ENCODE data around the gene DNAJB1. TPM values are rescaled to one million over a fixed set of nuclear protein-coding genes. Genes with fewer than 3 reads are reported as not detected.
A peak's percentile ranks its signal among the peaks of the same experiment; 100 is the strongest.

Gene DNAJB1
- total RNA-seq, 1 experiment from 2014 or later = 77.7 TPM

GRCh38 chr19:14516746-14517438 is 1.3 kb downstream of the DNAJB1 start:
- Histone ChIP-seq H2BK20ac (ENCODE audit: low read depth, low read length, poor library complexity, severe bottlenecking) (no peak overlapping the region), H2BK15ac (ENCODE audit: low read depth, low read length) (no peak overlapping the region), H4K8ac (replicated peaks; ENCODE audit: insufficient read length, low read depth, low read length) (no peak overlapping the region), H3K27ac (ENCODE audit: insufficient read length, low read depth, low read length) (no peak overlapping the region), H2AK5ac (ENCODE audit: insufficient read length, low read length) (no peak overlapping the region), H3K56ac (ENCODE audit: insufficient read length, low read depth, low read length) (no peak overlapping the region), H2BK120ac (ENCODE audit: low read depth, low read length, poor library complexity, severe bottlenecking) (no peak overlapping the region), H3K4me2 (ENCODE audit: insufficient read depth, insufficient read length, low read length) (peak overlapping the region; percentile 88), H3K4ac (ENCODE audit: low read depth, low read length) (no peak overlapping the region), H4K5ac (ENCODE audit: insufficient read length, low read depth, low read length) (no peak overlapping the region), H3K79me2 (ENCODE audit: insufficient read depth, low read length) (peaks cover 14% of the 10 kb centered on the region; the same call in 1 of the 2 replicates), H3K4me1 (ENCODE audit: insufficient read depth, low read length) (no peaks in the 10 kb centered on the region), H3K23me2 (ENCODE audit: insufficient read length, low read depth, low read length, poor library complexity, severe bottlenecking) (peaks cover 9% of the 10 kb centered on the region), H3K27me3 (ENCODE audit: insufficient read depth, low read length) (no peaks in the 10 kb centered on the region), H3T11ph (ENCODE audit: low read length) (no peak overlapping the region), H3K18ac (ENCODE audit: insufficient read length, low read depth, low read length) (no peak overlapping the region), H3K9ac (ENCODE audit: extremely low read depth, insufficient read length, low read length) (peak overlapping the region; percentile 80), H3K14ac (ENCODE audit: insufficient read depth, low read length) (no peak overlapping the region), H2BK5ac (ENCODE audit: insufficient read length, low read length) (no peak overlapping the region), H2AFZ (ENCODE audit: low read length) (no peak overlapping the region), H4K20me1 (ENCODE audit: control insufficient read depth, insufficient read depth, insufficient read length) (no peaks in the 10 kb centered on the region), H4K91ac (ENCODE audit: insufficient read length, low read depth, low read length) (no peak overlapping the region), H3K9me3 (ENCODE audit: control insufficient read depth, low read depth, low read length) (no peaks in the 10 kb centered on the region), H3K79me1 (ENCODE audit: insufficient read depth, low read depth, low read length, poor library complexity, severe bottlenecking) (peaks cover 9% of the 10 kb centered on the region), H2BK12ac (ENCODE audit: insufficient read length, low read depth, low read length) (no peak overlapping the region), H3K23ac (ENCODE audit: insufficient read length, low read depth, low read length) (no peak overlapping the region)
- H3K27me3 Mint-ChIP-seq (ENCODE audit: low read depth) = peaks cover 1% of the 10 kb centered on the region; the same call in 1 of the 2 replicates
- H3K4me3 Mint-ChIP-seq = peak overlapping the region; percentile 91 to 94
- WGBS (ENCODE audit: extremely low coverage, insufficient read length, low lambda C conversion rate) = no CpG with 5 or more reads among the region's 22 CpGs
- H3K4me1 Mint-ChIP-seq = peaks cover 26 to 31% of the 10 kb centered on the region in 2 experiments
- peak overlapping the region; percentile 59 to 82 (median 72); a peak in 5 of 7 replicates for H3K27ac Mint-ChIP-seq
- no peak for TF ChIP-seq CTCF (conservative IDR thresholded peaks at IDR 0.05)
- no peak for DNase-seq
- H3K36me3 Mint-ChIP-seq (ENCODE audit: insufficient read depth in 1 of 3, low read depth in 3 of 3) = peaks cover 27 to 36% (median 32%) of the 10 kb centered on the region in 3 experiments; a peak in 6 of 7 replicates
- H3K9me3 Mint-ChIP-seq = no peaks in the 10 kb centered on the region

Measured in H9 (cell line).